HL-60 (cell line): ENCODE measurements around the gene MRPS34.

Source experiments
- CTCF ChIP-seq: IDR thresholded peaks from one replicate; pipeline ENCODE4 v1.5.1; 2011; ENCODE audit warnings: low read length, control low read depth, inconsistent platforms; ENCODE audit not compliant: insufficient read depth
- POLR2AphosphoS5 ChIP-seq: IDR thresholded peaks from 2 replicates; pipeline ENCODE4 v1.6.1; 2012; ENCODE audit warnings: low read depth
- REST ChIP-seq: IDR thresholded peaks from 2 replicates; pipeline ENCODE4 v1.6.1; 2012; ENCODE audit warnings: low read depth; ENCODE audit not compliant: insufficient replicate concordance

- TF ChIP-seq CTCF = no peak
- TF ChIP-seq REST = no peak
- no peak for TF ChIP-seq POLR2AphosphoS5
Observed at GRCh38 chr16:1746693-1747195, 26.2 kb downstream of the MRPS34 start.
